ENCODE data around the gene TOR4A.

Gene TOR4A

DNA sequence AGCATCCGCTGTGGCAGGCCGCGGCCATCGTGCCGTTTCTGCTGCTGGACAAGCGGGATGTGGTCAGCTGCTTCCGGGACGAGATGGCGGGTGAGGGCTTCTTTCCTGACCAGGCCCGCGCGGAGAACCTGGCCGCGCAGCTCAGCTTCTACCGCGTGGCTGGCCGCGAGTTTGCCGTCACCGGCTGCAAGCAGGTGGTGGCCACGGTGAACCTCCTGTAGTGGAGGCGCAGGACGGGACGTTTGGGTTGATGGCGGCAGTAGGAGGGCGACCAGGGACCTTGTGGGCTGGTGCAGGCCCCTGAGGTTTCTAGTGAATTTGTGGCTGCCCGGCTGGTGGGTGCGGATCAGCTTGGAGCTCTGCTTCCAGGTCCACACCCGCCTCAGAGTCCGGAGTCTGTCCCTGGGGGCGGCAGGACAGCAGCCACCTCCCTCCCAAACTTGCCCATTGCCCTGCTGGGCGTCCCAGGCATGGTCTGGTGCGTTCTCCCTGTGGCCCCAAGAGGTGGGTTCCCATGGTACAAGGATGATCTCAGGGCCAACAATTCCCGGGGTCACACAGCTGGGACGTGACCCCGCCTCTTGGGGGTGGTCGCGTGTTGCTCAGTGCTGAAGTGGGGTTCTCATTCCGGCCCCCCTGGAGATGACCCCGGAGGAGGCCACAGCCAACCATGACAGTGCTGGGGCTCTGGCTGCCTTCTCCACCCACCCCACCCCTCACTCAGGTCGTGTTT, 2.4 kb downstream of the TOR4A start:
- no peak overlapping the region for H3K4me3 Mint-ChIP-seq
- H3K27ac Mint-ChIP-seq: no peak overlapping the region
- H3K9me3 Mint-ChIP-seq: no peaks in the 10 kb centered on the region
- ATAC-seq: no peak
- no peaks in the 10 kb centered on the region for H3K36me3 Mint-ChIP-seq (ENCODE audit: low read depth)
- DNase-seq: no peak
- H3K27me3 Mint-ChIP-seq: peaks cover 7% of the 10 kb centered on the region
- H3K4me1 Mint-ChIP-seq: peaks cover 17% of the 10 kb centered on the region

DNA sequence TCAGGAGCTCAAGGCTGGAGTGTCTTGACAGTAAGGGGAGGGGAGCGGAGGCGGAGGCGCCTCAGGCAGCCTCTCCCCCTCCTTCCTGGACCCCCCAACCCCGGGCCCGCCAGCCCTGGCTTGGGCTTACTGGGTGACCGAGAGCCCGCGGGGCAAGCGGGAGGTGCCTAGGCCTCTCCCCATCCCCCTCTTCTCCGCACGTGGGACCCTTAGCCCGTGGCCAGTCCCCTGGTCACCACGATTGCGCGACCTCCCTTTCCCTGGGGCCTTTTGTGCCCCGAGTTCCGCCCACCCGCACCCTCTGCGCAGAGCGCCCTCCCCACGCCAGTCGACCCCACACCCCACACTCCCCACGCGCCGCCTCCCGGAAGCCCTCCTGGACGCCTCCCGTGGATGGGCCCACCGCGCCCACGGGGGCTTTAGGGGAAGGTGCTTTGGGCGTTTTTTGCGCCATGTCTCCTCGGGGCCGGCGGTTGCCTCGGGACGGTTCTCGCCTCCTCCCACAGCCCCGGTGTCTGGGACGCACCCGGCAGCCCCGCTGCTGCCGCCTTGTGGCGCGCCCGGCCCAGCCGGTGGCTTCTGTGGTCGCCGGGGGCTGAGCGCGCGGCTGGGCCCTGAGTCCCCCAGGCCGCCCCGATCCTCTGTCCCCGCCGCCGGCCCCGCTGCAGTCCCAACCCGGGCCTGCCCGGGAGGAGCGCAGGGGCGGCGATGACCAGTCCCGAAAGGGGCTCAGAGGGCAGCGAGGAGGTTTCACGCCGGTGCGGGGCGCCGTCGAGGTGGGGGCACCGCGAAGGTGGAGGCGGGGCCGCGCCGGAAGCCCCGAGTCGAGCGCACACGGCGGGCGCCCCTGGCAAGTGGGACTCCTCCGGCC, 3.2 kb downstream of the TOR4A start:
- Mint-ChIP-seq H3K27ac (no peak overlapping the region), H3K4me3 (no peak overlapping the region), H3K4me1 (peaks cover 12% of the 10 kb centered on the region), H3K36me3 (ENCODE audit: low read depth) (no peaks in the 10 kb centered on the region), H3K27me3 (peaks cover 12% of the 10 kb centered on the region), H3K9me3 (no peaks in the 10 kb centered on the region)
- DNase-seq: no peak
- no peak for ATAC-seq

DNA sequence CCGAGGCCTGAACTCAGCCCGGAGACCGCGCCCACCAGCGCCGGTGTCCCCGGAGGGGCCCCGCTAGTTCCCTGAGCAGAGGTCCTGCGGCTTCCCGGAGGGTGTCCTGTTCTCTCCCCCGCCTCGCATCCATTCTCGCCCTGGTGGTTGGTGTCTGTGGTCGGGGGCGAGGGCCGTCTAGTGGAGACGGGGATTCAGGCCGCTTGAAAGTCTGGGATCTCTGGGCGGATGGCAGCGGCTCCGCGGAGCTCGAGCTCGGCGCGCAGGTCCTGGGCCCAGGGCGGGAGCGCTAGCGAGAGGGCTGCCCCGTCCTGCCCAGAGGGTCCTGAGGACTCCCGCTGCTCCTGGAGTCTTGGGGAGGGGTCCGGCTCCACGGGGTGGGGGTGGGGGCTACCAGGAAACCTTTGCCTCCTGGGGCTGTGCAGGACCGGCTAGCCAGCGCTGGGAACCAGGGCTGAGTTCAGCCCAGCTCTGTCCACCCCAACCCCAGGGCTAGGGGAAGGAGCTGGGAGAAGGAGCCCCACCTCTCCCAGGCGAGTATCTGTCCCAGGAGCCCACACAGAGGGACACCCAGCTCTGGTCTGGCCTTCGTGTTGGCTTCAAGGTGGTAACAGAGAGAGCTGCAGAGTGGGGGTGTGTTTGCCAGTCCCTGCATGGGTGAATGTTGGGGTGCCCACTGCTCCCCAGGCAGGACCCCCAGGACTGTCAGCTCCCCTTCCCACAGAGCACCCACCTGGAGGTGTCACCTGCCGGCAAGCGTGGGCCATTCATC, 4.0 kb downstream of the TOR4A start:
- Mint-ChIP-seq H3K27ac (no peak overlapping the region), H3K9me3 (no peaks in the 10 kb centered on the region), H3K4me1 (peaks cover 9% of the 10 kb centered on the region), H3K36me3 (ENCODE audit: low read depth) (no peaks in the 10 kb centered on the region), H3K27me3 (peaks cover 12% of the 10 kb centered on the region), H3K4me3 (no peak overlapping the region)
- ATAC-seq (no peak), DNase-seq (no peak)

- Mint-ChIP-seq H3K27ac (no peak overlapping the region), H3K27me3 (peaks cover 15% of the 10 kb centered on the region), H3K4me1 (peaks cover 7% of the 10 kb centered on the region), H3K9me3 (no peaks in the 10 kb centered on the region), H3K4me3 (no peak overlapping the region), H3K36me3 (ENCODE audit: low read depth) (no peaks in the 10 kb centered on the region)
- peak; percentile 71 for ATAC-seq
- no peak for DNase-seq
Measured at GRCh38 chr9:137286975-137287383, 9.5 kb downstream of the TOR4A start.

DNA sequence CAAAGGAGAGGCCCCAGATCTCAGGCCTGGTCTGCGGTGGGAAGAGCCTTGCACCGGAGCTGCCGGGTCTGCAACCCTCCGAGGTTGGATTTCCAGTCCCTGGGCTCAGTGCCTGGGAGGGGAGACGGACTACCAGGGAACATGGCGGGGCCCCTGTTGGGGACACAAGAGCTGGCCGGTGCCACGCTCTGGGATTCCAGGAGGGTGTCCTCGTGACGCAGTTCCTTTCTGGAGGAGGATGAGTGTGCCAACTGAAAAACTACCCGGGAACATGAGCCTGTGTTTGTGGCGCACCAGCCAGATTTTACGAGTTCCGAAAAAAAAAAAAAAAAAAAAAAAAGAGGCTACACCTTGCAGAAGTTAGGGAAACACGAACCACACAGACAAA, 15.6 kb downstream of the TOR4A start:
- Mint-ChIP-seq H3K4me3 (no peak overlapping the region), H3K9me3 (no peaks in the 10 kb centered on the region), H3K36me3 (ENCODE audit: low read depth) (no peaks in the 10 kb centered on the region), H3K27ac (no peak overlapping the region), H3K27me3 (peaks cover 32% of the 10 kb centered on the region), H3K4me1 (peaks cover 9% of the 10 kb centered on the region)
- DNase-seq (no peak), ATAC-seq (no peak)

- no peak overlapping the region for H3K27ac Mint-ChIP-seq
- H3K4me3 Mint-ChIP-seq: no peak overlapping the region
- no peak for DNase-seq
- ATAC-seq: no peak
- peaks cover 34% of the 10 kb centered on the region for H3K27me3 Mint-ChIP-seq
- H3K4me1 Mint-ChIP-seq: peaks cover 9% of the 10 kb centered on the region
- no peaks in the 10 kb centered on the region for H3K9me3 Mint-ChIP-seq
- no peaks in the 10 kb centered on the region for H3K36me3 Mint-ChIP-seq (ENCODE audit: low read depth)
Measured at GRCh38 chr9:137293482-137294090, 16.1 kb downstream of the TOR4A start.

DNA sequence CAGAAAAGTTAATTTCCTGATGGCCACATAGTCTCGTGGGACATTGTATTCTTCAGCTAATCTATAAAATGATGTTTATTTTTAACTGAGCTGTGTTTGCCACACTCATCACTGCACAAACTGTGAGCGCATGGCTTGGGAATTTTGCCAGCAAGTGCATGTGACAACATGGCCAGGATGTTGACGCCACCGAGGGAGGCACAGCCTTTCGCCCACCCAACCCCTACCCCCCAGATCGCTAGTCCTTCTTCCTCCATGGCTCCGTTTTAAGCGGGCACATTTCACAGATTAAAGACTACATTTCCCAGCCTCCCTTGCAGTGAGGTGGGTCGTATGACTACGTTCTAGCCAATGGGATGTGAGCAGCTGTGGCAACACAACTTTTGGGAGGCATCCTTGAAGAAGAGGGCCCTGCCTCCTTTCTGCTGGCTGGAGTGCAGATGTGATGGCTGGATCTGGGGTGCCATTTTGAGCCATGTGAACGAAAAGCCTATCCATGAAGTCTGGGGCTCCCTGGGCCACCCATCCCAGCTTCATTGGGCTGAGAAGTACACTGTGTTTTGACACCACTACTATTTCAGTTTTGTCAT, 16.7 kb downstream of the TOR4A start:
- ATAC-seq: peak; percentile 68
- peak overlapping the region; percentile 54 for H3K27ac Mint-ChIP-seq
- H3K9me3 Mint-ChIP-seq: no peaks in the 10 kb centered on the region
- no peaks in the 10 kb centered on the region for H3K36me3 Mint-ChIP-seq (ENCODE audit: low read depth)
- H3K27me3 Mint-ChIP-seq: peaks cover 38% of the 10 kb centered on the region
- H3K4me3 Mint-ChIP-seq: peak overlapping the region; percentile 42
- no peak for DNase-seq
- H3K4me1 Mint-ChIP-seq: peaks cover 9% of the 10 kb centered on the region

DNA sequence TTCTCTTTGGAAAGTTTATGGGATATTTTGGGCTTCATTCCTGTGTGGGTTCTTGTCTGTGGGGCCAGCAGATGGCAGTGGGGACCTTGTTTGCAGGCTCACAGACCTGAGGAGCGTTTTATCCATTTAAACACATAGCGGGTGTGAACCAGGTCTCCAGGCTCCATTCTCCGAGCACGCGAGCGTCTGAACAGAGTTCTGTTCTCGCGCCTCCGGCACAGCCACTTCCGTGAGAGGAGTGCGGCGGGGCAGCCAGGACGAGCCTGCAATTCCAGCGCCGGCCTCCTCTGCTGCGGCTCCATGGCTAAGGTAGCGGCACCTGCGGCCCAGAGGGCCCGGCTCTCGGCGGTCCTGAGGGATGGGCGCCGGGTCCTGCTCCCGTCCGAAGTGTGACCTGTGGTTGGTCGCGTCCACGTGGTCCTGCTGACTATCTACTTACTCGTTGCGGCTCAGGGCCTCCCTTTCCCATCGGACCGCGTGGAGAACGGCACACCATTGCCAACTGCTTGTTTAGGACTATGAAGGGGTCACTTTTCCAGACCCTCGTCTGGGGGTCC, 17.2 kb downstream of the TOR4A start:
- H3K9me3 Mint-ChIP-seq: no peaks in the 10 kb centered on the region

DNA sequence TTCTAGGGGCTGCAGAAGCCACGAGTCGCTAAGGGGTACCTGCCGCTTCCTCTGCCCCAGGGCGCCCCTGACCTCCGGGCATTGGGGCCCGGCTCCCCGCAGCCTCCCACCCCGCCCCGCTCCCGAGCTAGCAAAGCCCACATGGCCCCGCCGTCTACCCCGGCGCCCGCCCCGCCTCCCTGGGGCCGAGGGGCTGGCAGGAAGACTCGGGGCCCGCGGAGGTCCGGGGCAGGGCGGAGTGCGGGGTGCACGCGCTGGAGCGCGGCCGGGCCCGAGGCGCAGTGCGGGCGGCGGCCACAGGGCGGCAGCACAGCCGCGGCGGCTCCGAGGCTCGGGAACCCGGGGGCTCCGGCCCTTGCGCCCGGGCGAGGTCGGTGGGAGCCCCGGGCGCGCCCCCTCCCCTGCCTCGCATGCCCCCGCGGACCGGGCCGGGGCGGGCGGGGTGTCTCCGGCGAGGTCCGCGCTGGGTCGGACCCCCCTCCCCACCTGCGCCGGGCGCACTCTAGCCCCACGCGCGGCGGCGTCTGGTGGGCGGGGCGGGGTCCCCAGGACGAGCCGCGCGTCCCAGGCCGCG, 17.8 kb downstream of the TOR4A start:
- Mint-ChIP-seq H3K27me3 (peaks cover 45% of the 10 kb centered on the region), H3K9me3 (no peaks in the 10 kb centered on the region), H3K36me3 (ENCODE audit: low read depth) (no peaks in the 10 kb centered on the region), H3K27ac (no peak overlapping the region), H3K4me1 (peaks cover 13% of the 10 kb centered on the region), H3K4me3 (peak overlapping the region; percentile 32)
- peak; percentile 75 for ATAC-seq
- DNase-seq: peak; percentile 71

More for the DNA sequence above, 17.2 kb downstream of the TOR4A start:
- ATAC-seq: peak; percentile 17
- Mint-ChIP-seq H3K4me3 (peak overlapping the region; percentile 42), H3K27me3 (peaks cover 42% of the 10 kb centered on the region), H3K27ac (peak overlapping the region; percentile 54), H3K36me3 (ENCODE audit: low read depth) (no peaks in the 10 kb centered on the region), H3K4me1 (peaks cover 9% of the 10 kb centered on the region)
- DNase-seq: no peak

- Mint-ChIP-seq H3K9me3 (no peaks in the 10 kb centered on the region), H3K4me3 (peak overlapping the region; percentile 51), H3K4me1 (peaks cover 16% of the 10 kb centered on the region), H3K27me3 (peaks cover 49% of the 10 kb centered on the region), H3K27ac (no peak overlapping the region), H3K36me3 (ENCODE audit: low read depth) (peaks cover 2% of the 10 kb centered on the region)
- DNase-seq (no peak), ATAC-seq (peak; percentile 9)
Measured at GRCh38 chr9:137295849-137296669, 18.5 kb downstream of the TOR4A start.

DNA sequence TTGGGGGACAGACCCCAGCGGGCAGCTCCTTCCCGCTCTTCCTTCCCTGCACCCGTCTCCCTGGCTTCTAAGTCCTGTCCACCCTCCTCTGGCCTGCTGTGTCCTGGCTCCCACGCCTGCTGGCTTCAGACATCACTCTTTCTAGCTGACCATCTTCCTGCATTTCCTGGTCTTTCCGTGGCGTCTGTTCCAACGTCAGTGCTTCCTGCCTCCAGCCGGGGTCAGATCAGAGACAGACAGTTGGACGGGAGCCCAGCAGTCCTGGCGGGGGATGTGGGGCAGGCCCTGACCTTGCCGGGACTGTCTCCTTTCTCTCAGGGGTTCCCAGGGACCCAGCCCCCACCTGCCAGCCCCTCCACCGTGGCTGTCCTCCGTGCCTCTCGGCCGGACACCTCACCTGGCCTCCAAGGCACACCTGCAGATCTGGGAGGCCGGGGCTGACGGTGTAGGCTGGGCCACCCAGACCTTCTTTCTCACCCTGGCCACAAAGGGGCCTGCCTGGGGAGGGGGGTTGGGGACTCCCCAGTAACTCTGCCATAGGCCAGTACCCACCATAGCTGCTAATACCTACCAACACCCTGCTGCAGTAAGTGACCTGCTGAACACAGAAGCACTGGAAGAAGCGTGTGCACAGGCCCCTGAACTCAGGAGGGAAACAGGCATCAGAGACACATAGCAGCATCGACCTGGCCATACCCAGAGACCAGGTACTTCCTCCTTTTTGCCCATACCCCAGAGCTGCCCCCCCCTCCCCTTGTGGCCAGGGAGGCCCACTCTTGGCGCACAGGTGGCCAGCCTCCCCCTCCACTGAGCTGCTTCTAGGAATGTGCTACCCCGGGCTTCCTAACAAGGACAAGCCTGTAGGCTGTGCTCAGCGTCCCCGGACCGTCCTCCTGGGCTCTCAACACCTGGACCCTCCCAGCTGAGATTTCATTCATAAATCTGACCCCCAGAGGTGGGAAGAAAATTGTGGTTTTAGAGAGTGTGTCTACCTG, 19.4 kb downstream of the TOR4A start:
- Mint-ChIP-seq H3K4me1 (peaks cover 18% of the 10 kb centered on the region), H3K36me3 (ENCODE audit: low read depth) (peaks cover 2% of the 10 kb centered on the region), H3K27me3 (peaks cover 49% of the 10 kb centered on the region), H3K27ac (no peak overlapping the region), H3K9me3 (no peaks in the 10 kb centered on the region), H3K4me3 (peak overlapping the region; percentile 51)
- DNase-seq: no peak
- ATAC-seq: no peak

DNA sequence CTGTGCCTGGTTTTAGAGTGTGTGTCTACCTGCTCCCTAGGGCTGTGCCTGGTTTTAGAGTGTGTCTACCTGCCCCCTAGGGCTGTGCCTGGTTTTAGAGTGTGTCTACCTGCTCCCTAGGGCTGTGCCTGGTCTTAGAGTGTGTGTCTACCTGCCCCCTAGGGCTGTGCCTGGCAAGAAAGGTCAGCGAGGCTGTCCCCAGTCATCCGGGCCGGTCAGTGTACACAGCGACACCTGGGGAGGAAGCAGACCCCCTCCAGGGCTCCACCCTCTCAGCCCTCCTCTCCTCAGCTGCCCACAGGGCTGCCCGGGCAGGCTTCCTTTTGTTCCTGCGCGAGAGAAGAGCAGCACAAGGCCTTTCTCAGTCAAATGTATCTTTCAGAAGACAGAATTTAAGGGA, 20.4 kb downstream of the TOR4A start:
- H3K27ac Mint-ChIP-seq: no peak overlapping the region
- DNase-seq (no peak), ATAC-seq (no peak)
- H3K4me1 Mint-ChIP-seq: peaks cover 19% of the 10 kb centered on the region
- peaks cover 2% of the 10 kb centered on the region for H3K36me3 Mint-ChIP-seq (ENCODE audit: low read depth)
- no peak overlapping the region for H3K4me3 Mint-ChIP-seq
- H3K9me3 Mint-ChIP-seq: no peaks in the 10 kb centered on the region
- H3K27me3 Mint-ChIP-seq: peaks cover 45% of the 10 kb centered on the region

Data from activated naive CD8-positive, alpha-beta T cell treated with anti-CD3 and anti-CD28 coated beads, Interleukin-2, amount 50 U/mL, for 24 hours (primary cell).